ENCODE data around the gene IL9. TPM values are rescaled to one million over a fixed set of nuclear protein-coding genes. Genes with fewer than 3 reads are reported as not detected.

IL9 gene
- total RNA-seq, 1 donor from 2014 or later, result not detected

- Mint-ChIP-seq H3K4me3 (ENCODE audit: low read depth) (no peak overlapping the region), H3K9me3 (ENCODE audit: low read depth) (no peaks in the 10 kb centered on the region)
- no peak for DNase-seq (ENCODE audit: low spot score, unreplicated experiment)
Measured at GRCh38 chr5:135867599-135867998, 28.0 kb downstream of the IL9 start.

GRCh38 chr5:135866016-135866415 is 29.6 kb downstream of the IL9 start:
- Mint-ChIP-seq H3K27ac (no peak overlapping the region), H3K27me3 (peaks cover 7% of the 10 kb centered on the region), H3K36me3 (ENCODE audit: insufficient read depth) (no peaks in the 10 kb centered on the region), H3K4me1 (ENCODE audit: low read depth) (no peaks in the 10 kb centered on the region), H3K4me3 (ENCODE audit: low read depth) (no peak overlapping the region), H3K9me3 (ENCODE audit: low read depth) (no peaks in the 10 kb centered on the region)
- DNase-seq (ENCODE audit: low spot score, unreplicated experiment), result no peak
- TF ChIP-seq CTCF (IDR thresholded peaks at IDR 0.05; ENCODE audit: unreplicated experiment), result no peak

More at GRCh38 chr5:135867599-135867998, 28.0 kb downstream of the IL9 start:
- no peaks in the 10 kb centered on the region for H3K36me3 Mint-ChIP-seq (ENCODE audit: insufficient read depth)
- H3K27ac Mint-ChIP-seq, result no peak overlapping the region
- peaks cover 11% of the 10 kb centered on the region for H3K27me3 Mint-ChIP-seq
- H3K4me1 Mint-ChIP-seq (ENCODE audit: low read depth), result no peaks in the 10 kb centered on the region
- TF ChIP-seq CTCF (IDR thresholded peaks at IDR 0.05; ENCODE audit: unreplicated experiment), result no peak

GRCh38 chr5:135864503-135865435 is 30.9 kb downstream of the IL9 start:
- H3K4me1 Mint-ChIP-seq (ENCODE audit: low read depth), result no peaks in the 10 kb centered on the region
- TF ChIP-seq CTCF (IDR thresholded peaks at IDR 0.05; ENCODE audit: unreplicated experiment), result no peak
- no peak for DNase-seq (ENCODE audit: low spot score, unreplicated experiment)
- H3K27ac Mint-ChIP-seq, result no peak overlapping the region
- no peaks in the 10 kb centered on the region for H3K9me3 Mint-ChIP-seq (ENCODE audit: low read depth)
- no peaks in the 10 kb centered on the region for H3K36me3 Mint-ChIP-seq (ENCODE audit: insufficient read depth)
- peaks cover 7% of the 10 kb centered on the region for H3K27me3 Mint-ChIP-seq
- H3K4me3 Mint-ChIP-seq (ENCODE audit: low read depth), result no peak overlapping the region

- H3K27ac Mint-ChIP-seq, result no peak overlapping the region
- no peaks in the 10 kb centered on the region for H3K36me3 Mint-ChIP-seq (ENCODE audit: insufficient read depth)
- no peak overlapping the region for H3K4me3 Mint-ChIP-seq (ENCODE audit: low read depth)
- no peak for TF ChIP-seq CTCF (IDR thresholded peaks at IDR 0.05; ENCODE audit: unreplicated experiment)
- no peaks in the 10 kb centered on the region for H3K4me1 Mint-ChIP-seq (ENCODE audit: low read depth)
- DNase-seq (ENCODE audit: low spot score, unreplicated experiment), result no peak
- H3K27me3 Mint-ChIP-seq, result peaks cover 7% of the 10 kb centered on the region
- no peaks in the 10 kb centered on the region for H3K9me3 Mint-ChIP-seq (ENCODE audit: low read depth)
Measured at GRCh38 chr5:135862744-135863143, 32.9 kb downstream of the IL9 start.

DNA sequence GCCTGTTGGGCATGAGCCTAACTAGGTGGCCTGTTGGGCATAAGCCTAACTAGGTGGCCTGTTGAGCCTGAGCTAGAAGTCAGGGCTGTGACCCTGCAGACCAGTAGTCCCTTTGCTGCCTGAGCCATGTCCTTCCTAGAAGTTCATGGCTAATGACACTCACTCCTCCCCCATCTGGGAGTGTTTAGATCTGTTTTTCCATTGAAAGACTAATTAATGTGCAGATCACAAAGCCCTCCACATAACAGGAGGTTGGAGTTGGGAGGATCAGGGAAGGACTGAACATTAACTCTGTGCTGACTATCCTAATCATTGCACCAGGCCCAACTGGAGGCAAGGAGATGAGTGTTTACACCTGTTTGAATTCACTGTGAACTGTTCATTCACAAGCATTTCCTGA is 33.6 kb downstream of the IL9 start:
- Mint-ChIP-seq H3K27me3 (peaks cover 7% of the 10 kb centered on the region), H3K4me3 (ENCODE audit: low read depth) (no peak overlapping the region), H3K36me3 (ENCODE audit: insufficient read depth) (no peaks in the 10 kb centered on the region), H3K27ac (no peak overlapping the region), H3K4me1 (ENCODE audit: low read depth) (no peaks in the 10 kb centered on the region), H3K9me3 (ENCODE audit: low read depth) (no peaks in the 10 kb centered on the region)
- no peak for DNase-seq (ENCODE audit: low spot score, unreplicated experiment)
- no peak for TF ChIP-seq CTCF (IDR thresholded peaks at IDR 0.05; ENCODE audit: unreplicated experiment)

All from progenitor cell of endocrine pancreas (in vitro differentiated cells).